GM19438 (cell line): ENCODE results near the gene CMBL.
"Not testable (repeated sequence)": the region's sequence is repeated elsewhere in the genome, so short reads cannot be mapped to it uniquely, and the experiment has no call there.

Source experiments
- ATAC-seq: cut with Tn5 transposase; IDR thresholded peaks from one replicate; pipeline ENCODE4 v1.9.1; 2021; ENCODE audit warnings: low read depth; ENCODE audit not compliant: unreplicated experiment

CMBL gene

DNA sequence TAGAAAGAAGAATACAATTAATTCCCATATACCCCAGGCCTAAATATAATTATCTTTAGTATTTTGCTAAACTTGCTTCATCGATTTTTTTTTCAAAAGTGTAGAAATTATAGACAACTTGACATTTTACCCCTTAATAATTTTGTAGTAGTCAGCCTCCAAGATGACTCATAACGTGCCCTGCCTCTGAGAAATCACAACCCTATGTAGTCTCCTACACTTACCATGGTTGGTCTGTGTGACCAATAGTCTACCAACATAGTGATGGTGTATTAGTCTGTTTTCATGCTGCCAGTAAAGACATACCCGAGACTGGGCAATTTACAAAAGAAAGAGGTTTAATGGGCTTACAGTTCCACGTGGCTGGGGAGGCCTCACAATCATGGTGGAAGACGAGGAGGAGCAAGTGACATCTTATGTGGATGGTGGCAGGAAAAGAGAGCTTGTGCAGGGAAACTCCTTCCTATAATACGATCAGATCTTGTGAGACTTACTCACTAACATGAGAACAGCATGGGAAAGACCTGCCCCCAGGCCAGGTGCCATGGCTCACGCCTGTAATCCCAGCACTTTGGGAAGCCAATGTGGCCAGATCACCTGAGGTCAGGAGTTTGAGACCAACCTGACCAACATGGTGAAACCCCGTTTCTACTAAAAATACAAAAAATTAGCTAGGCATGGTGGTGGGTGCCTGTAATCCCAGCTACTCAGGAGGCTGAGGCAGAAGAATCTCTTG is 3.3 kb upstream of the CMBL start:
- ATAC-seq = not testable (repeated sequence)

DNA sequence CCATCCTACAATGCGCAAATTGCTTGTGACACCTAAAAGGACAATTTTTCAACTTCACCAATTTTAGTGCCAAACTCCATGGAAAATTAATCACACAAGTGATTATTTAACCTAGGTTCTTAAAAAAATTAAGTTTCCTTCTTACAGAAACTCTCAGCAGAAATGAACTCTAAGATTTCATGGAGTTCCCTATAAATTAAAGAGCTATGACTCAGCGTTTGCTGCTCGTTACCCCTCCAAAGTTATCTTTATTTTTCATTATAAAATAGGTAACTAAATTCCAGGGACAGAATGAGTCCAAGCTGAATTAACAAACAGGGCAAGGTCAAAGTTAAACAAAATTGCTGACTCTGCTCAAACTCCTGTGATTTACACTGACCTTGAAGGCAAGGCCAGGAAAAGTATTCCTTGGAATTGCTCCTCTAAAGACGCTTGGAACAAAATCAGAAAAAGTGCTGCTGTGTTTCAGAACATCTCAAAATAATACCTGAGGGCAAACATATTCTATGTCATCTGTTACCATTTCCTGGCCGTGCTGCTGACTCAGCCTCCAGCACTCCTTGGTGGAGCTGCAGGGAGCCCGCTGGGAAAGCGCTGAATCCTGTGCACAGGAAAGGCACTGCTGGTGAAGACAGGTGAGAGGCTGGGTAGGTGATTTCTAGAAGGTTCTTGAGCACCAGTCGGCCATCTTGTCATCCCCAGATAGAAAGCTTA is 2.5 kb upstream of the CMBL start:
- no peak for ATAC-seq

DNA sequence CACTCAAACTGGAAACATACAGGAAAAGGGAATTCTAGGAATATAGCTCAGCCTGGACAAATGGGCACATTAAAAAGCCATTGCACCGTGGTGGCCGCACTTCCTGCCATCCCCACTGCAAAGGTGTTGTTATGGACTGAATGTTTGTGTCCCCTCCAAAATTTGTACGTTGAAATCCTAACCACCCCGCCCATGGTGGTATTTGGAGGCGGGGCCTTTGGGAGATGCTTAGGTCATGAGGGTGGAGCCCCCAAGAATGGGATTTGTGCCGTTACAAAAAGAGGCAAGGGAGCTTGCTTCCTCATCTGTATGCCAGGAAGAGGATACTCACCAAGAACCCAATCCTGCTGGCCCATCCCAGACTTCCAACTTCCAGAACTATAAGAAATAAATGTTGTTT is 1.1 kb upstream of the CMBL start:
- no peak for ATAC-seq

DNA sequence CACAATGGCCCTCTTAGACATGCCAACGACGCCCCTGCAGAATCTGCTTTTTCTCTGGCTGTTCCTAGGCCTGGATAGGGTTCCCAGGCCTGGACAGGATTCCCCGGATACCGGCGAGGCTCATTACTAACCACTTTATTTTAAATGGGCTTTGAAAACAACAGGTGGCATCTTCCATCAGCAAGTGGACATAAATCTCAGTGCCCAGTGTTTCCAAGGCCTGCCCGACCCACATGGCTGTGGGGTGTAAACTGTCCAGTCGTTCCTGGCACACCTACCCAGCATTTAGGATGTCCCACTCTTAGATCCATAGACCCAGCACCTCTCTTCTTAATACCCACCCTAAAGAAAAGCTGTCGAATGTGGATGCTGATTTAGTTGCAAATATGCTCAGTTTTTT is 896 bp downstream of the CMBL start:
- peak; percentile 15 for ATAC-seq

DNA sequence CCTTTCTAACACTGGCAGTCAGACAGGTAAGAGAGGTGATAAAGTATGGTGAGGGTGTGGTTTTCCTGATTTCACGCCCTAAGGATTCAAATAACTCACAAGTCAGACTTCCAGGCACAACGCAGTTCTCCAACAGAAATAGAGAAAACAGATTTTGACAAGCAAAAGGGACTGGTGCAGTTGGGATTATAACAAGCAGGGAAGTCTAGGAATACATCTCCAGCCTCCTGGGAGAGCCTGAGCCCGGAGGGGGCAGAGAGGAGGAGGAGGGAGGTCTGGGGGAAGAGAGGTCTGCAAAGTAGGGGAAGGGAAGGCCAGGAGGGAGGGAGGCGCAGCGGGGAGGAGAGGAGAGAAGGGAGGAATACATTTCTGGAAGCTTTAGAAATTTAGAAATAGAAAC is 1.6 kb downstream of the CMBL start:
- no peak for ATAC-seq

DNA sequence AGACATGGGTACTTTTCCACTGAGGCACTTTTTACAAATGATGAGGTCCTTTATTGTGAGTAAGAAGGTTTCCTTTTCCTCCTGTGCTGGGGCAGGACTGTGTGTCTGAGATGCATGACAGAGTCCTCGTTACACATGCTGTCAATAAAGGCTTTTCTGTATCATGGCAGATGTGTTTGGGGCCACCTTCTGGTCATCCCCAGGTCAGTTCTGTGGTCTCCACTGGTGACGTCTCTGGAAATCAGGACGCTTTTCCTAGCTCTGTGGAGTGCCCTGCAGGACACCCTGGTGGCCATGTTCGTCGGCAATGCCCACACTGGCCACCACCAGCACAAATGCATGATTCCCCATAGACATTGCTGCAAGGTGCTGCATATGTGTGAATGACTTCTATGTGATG is 2.8 kb downstream of the CMBL start:
- ATAC-seq = no peak

DNA sequence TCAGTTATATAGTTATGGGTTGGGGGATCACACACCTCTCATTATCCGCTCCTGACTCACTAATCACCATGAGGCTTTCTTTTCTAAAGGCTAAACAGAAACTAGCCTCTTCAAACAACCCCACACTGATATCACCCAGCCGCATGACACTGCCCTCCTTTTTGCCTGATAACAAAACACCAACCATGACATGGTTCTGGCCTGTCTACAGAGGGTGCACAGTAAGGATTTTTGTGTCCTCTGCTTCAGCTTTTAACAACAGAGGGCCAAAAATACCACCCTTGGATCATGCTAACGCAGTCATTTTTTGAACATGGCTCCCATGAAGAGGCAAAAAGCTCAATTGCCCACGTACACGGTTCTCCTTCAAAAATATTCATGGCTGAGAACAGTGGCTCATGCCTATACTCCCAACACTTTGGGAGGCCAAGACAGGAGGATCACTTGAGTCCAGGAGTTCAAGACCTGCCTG is 4.0 kb downstream of the CMBL start:
- no peak for ATAC-seq

DNA sequence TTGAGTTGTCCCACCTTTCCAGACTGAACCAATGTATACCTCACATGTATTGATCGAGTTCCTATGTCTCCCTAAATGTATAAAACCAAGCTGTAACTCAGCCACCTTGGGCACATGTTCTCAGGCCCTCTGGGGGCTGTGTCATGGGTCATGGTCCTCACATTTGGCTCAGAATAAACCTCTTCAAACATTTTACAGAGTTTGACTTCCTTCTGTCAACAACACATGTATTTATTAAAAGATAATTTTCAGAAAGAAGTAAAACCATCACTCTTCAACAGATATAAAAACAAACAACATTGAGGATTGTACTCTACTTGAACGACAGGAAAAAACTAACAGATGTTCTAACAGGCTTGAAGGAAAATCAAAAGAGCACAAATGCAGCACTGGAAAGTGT is 4.5 kb downstream of the CMBL start:
- no peak for ATAC-seq

DNA sequence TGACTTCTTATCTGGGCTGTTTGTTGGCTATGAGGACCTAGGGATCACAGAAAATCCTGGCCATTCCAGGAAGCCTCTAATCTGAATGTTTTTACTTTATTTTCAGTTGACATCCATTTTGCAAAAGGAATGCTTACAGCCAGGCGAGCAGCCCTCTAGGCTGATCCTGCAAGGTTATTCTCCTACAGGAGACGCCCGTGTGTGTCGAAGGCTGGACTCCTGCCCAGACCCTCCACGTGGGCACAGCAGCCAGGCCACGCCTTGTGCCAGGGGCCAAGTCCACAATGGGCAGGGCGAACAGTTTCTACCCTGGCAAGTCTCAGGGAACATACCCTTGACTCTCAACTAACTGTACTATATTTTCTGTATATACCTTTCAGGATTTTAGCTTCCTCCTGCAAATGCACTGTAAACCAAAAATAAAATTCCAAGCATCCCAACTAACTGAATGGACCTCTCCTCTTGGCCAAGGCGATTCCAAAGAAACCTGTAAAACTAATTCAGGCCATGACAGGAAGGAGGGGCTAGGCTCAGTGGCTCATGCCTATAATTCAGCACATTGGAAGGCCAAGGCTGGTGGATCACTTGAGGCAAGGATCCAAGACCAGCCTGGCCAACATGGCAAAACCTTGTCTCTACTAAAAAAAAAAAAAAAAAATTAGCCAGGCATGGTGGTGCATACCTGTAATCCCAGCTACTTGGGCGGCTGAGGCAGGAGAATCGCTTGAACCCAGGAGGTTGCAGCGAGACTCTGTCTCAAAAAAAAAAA is 5.7 kb downstream of the CMBL start:
- no peak for ATAC-seq

DNA sequence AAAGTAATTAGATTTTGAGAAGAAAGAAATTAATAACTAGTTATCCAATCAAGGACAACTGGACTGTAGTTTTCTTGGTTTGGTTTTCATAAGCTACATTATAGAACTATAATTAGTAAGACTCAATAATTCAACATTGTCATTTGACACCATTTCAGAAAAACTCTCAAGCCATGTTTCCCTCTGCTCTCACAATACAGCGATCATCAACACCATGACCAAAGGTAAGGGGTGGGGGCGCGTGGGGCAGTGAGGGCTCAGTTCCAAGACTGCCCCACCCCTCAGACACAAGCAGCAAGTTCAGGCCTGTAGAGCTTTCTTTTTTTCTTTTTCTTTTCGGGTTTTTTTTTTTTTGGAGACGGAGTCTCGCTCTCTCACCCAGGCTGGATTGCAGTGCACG is 6.4 kb downstream of the CMBL start:
- no peak for ATAC-seq

DNA sequence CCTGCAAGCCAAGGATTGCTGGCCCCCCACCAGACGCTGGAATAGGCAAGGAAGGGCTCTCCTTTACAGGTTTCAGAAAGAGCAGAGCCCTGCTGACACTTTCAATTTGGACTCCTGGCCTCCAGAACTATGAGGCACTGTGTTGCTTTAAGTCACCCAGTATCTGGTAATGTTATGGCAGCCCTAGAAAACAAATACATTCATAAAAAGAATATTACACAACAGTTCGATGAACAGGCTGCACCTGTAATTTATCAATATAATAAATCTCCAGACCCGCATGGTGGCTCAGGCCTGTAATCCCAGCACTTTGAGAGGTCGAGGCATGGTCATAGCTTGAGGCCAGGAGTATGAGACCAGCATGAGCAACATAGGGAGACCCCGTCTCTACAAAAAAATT is 7.5 kb downstream of the CMBL start:
- ATAC-seq = no peak

DNA sequence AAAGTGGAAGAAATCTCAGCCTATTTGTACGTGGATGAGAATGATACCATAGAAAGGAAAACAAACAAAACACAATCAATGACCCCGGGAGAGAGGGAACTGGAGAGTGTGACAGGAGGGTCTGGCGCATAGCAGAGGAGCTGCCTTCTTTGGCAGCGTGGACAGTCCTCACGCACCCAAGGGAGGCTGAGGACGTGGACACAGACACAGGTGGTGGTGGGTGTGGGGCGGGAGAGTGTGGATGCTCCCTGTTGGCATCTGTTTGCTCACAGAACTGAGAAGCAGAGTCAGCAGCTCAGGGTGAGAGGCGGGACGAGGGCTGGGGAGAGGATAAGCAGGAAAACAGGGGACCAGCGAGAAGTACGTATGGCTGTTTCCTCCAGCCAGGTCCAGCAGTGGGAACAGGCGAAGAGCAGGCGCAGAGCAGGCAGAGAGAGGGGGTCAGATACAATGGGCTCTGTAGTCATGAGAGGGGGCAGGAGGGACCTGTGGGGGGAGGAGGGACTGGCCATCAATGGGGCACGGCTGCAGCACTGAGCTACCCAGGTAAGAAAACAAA is 10.0 kb downstream of the CMBL start:
- no peak for ATAC-seq

DNA sequence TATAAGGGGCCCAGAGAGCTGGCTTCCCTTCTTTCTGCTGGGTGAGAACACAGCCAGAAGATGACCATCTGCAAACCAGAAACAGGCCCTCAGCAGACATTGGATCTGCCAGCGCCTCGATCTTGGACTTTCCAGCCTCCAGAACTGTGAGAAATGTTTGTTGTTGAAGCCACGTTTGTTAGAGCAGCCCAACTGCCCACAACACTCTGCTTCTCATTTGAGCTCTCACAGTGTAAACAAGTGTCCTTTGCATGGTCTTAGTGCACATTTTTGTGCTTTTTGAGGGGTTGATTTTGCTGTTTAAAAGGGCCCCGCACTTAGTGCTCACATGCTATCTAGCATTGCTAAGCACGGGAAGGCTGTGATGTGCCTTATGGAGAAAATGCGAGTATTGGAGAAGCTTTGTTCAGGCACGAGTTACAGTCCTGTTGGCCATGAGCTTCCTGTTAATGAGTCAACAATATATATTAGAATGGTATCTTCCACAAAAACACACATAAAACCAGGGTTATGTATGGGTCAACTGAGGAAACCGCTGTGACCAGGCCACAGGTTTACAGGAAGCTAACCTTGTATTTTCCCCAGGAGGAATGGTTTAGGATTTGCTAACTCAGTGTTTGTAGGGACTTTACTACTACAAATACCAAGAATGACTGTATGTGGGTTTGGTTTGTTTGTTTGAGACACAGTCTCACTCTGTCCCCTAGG is 11.9 kb downstream of the CMBL start:
- ATAC-seq = no peak

DNA sequence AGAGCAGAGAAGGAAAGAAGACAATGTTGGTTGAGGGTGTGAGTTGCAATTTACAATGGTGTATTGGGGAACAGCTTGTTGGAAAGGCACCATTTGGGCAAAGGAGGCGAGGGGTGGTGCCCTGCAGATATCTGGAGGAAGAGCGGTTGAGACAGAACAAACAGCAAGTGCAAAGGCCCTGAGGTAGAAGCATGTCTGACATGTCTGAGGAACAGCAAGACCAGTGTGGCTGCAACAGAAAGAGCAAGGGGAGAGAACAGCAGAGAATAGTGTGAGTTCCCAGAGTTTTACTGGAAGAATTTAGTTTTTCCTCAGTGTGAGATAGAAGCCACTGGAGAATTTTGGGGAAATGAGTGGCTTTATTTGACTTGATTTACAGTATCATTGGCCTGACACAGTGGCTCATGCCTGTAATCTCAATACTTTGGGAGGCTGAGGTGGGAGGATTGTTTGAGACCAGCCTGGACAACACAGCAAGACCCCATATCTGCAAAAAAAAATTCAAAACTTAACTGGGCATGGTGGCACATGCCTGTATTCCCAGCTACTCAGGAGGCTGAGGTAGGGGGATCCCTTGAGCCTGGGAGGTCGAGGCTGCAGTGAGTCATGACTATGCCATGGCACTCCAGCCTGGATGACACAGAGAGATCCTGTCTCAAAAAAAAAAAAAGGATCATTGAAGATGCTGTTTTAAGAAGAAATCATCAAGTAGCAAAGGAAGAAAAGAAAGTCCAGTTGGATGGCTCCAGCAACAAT is 13.6 kb downstream of the CMBL start:
- no peak for ATAC-seq

DNA sequence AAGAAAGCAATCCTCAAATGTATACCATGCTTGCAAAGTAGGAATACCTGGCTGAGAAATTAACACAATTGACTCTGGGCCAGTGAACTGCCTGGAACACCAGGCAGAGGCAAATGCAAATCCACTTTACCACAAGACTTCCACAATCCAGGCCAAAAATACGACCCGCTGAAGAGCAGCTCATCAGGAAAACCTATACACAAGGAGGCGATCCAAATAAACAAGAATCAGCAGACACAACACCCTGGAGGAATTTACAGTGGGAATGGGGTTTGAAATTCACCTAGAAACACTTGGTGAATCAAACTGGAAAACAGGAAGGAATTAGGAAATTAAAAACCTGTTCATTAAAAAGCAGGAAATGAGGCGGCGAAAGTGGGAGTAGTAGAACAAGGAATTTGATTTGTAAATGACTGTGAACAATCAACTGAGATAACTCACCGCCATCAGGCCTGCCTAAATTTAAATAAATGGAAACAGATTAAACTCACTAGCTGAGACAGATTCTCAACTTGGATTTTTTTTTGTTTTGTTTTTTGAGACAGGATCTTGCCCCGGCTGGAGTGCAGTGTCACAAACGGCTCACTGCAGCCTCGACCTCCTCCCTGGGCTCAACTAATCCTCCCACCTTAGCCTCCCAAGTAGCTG is 15.9 kb downstream of the CMBL start:
- ATAC-seq = no peak

DNA sequence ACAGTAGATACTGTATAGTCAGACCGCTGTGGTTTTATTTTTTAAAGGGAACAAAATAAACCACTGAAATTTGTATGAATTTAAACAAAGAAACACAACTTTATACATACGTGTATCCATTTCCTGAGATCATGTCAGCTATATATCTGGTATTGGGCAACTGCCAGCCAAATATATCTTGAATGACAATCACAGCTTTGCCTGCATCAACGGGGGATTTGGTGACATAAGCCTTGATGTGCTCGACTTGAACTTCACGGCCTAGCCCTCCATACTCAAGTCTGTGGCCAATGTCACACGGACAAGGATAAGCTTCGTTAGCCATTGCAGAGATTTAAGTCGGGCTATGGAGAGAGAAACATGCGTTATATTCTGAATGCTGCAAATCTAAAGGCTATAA is 17.3 kb downstream of the CMBL start:
- no peak for ATAC-seq

DNA sequence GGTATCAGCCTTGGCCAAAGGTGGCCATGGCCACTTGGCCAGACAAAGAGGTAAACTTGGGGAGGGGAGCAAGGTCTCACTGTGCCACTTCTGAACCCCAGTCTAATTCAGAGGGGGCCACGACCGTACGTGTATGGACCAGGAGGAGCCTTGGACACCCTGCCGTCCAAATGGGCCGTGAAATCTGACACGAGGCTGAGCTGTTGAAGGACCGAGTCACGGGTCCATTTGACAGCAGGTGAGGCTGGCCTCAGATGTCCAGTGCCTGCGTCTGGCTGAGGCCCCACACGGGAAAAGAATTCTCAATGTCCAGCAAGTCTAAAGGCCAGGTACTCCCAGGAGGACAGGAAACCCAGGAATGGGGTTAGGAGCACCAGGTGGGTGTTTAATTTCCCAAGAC is 17.7 kb downstream of the CMBL start:
- ATAC-seq = no peak

DNA sequence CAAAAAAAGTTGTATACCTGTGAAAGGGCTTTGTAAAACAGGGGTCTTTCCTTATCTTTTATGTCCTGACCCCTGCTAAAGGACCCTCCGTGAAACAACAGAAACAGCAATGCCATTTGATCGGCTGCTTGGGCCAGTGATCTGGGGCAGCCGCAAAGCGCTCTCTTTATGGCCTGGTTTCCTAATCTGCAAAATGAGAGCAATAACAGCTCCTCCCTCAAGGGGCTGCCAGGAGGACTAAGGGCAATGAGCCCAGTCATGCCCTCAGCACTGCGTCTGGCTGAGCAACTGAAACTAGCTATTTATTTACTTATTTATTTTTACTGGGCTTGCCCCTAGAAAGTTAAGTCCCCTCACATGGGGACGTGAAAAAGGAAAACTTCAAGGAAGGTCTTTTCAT is 18.3 kb downstream of the CMBL start:
- ATAC-seq = no peak

DNA sequence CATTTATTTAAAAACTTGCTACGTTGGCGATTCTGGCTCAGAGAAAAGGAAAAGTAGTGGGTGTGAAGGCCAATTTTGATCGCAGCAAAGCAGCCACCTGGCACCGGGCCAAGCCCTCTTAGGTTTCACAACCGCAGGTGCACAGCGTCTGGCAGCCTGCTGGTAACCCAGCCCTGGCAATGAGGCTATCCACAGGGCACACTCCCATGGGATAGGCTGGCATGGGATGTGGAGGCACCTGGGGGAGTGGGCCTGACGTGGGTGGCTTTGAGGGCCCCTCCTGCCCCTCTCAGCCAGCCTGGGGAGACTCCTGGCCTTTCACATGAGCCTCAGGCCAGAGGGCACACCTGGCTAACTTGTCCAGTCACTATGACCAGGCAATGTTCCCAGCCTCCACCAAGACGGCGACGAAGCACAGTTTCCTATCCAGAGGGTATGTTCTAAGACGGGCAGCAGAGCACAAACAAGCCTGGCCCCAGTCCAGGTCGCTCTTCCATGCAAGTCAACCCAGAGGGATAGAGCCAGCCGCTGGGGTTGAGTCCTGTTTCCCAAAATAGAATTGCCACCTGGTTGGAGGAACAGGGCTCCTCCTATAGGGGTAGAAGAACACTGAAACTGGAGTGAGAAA is 19.0 kb downstream of the CMBL start:
- ATAC-seq = no peak
